HepG2 (cell line): ENCODE data around the gene ERF. TPM values are rescaled to one million over a fixed set of nuclear protein-coding genes. Genes with fewer than 3 reads are reported as not detected.

ENCODE experiments used
- ATAC-seq: fragments of 200-7000 bp; cut with Tn5 transposase; 3 replicates; pipeline ENCODE4 v1.9.1; 2020; ENCODE audit warnings: mild to moderate bottlenecking, moderate library complexity
- BruUV-seq: library from RNA; stranded (reverse); fragments of 400-500 nt; replicated peaks from 2 replicates; lab custom pipeline; 2021; lab: Mats Ljungman, UMichigan
- CTCF ChIA-PET: fragments of 300-600 bp; formaldehyde crosslinking; extraction: SDS; loops from one replicate; lab custom pipeline; 2021; ENCODE audit warnings: low total read pairs, inconsistent platforms, low intra/inter-chr PET ratio; lab: Yijun Ruan, JAX
- POLR2A ChIA-PET: fragments of 350-600 bp; sonication (Branson Sonifier 250); formaldehyde crosslinking; loops from one replicate; lab custom pipeline; 2020; ENCODE audit warnings: antibody characterized with exemption, inconsistent platforms; lab: Yijun Ruan, JAX
- DNase-seq: peaks from one replicate; pipeline ENCODE4 v3.0.0-alpha.2; 2015; ENCODE audit warnings: low spot score
- FAIRE-seq: peaks from 3 replicates; lab custom pipeline; 2011; peaks lifted over from hg19 to GRCh38; lab: Jason Lieb, UNC
- H2AFZ ChIP-seq: one replicate; pipeline ENCODE4 v1.6.1; 2011; ENCODE audit warnings: low read length, inconsistent platforms
- H3K27ac ChIP-seq: fragments of 300-600 bp; 3 replicates; pipeline ENCODE4 v1.8.0; 2011; ENCODE audit warnings: mixed run types, mild to moderate bottlenecking, mixed read lengths, low read length, inconsistent platforms; ENCODE audit not compliant: insufficient read depth; ENCODE audit errors: extremely low read length
- H3K27me3 ChIP-seq, 2 experiments: fragments of 200-600 bp in 1 of 2; 2 replicates in 1 of 2; 3 replicates in 1 of 2; pipeline versions ENCODE4 v1.6.0 to v1.8.0; 2011; ENCODE audit warnings: low read length in 2 of 2, mild to moderate bottlenecking in 2 of 2, moderate library complexity in 2 of 2, inconsistent platforms in 1 of 2; ENCODE audit not compliant: insufficient read depth in 2 of 2, control insufficient read depth in 1 of 2
- H3K36me3 ChIP-seq, 2 experiments: fragments of 200-600 bp in 1 of 2; replicated peaks in 1 of 2; 2 replicates in 1 of 2; 3 replicates in 1 of 2; pipeline versions ENCODE4 v1.5.1 to v1.8.0; 2011; ENCODE audit warnings: low read length in 2 of 2, inconsistent platforms in 1 of 2; ENCODE audit not compliant: insufficient read depth in 2 of 2, control insufficient read depth in 1 of 2
- H3K4me1 ChIP-seq: 2 replicates; pipeline ENCODE4 v1.5.1; 2012; ENCODE audit warnings: low read length, inconsistent platforms; ENCODE audit not compliant: insufficient read depth
- H3K4me2 ChIP-seq: 2 replicates; pipeline ENCODE4 v1.6.0; 2011; ENCODE audit warnings: low read depth, low read length, inconsistent platforms
- H3K4me3 ChIP-seq, 3 experiments: fragments of 200-600 bp in 1 of 3; sonication (generic), shearing (Covaris generic) in 1 of 3; replicated peaks in 1 of 3; 2 replicates each; pipeline ENCODE4 v1.5.1; 2011 to 2016; ENCODE audit warnings: low read length in 3 of 3, inconsistent platforms in 2 of 3, low read depth in 2 of 3, mild to moderate bottlenecking in 2 of 3, control low read depth in 1 of 3, mixed read lengths in 1 of 3; ENCODE audit not compliant: insufficient read depth in 1 of 3
- H3K79me2 ChIP-seq: one replicate; pipeline ENCODE4 v1.6.1; 2011; ENCODE audit warnings: low read length, inconsistent platforms; ENCODE audit not compliant: insufficient read depth
- H3K9ac ChIP-seq: 2 replicates; pipeline ENCODE4 v1.6.0; 2011; ENCODE audit warnings: mild to moderate bottlenecking, low read depth, low read length, inconsistent platforms; ENCODE audit not compliant: insufficient read depth
- H3K9me3 ChIP-seq: 2 replicates; pipeline ENCODE4 v1.5.1; 2012; ENCODE audit warnings: mild to moderate bottlenecking, low read length
- H4K20me1 ChIP-seq: 2 replicates; pipeline ENCODE4 v1.6.0; 2011; ENCODE audit warnings: inconsistent platforms, mild to moderate bottlenecking, low read length, moderate library complexity; ENCODE audit not compliant: insufficient read depth
- MAFF ChIP-seq: IDR thresholded peaks from 2 replicates; pipeline ENCODE4 v1.6.1; 2011; ENCODE audit warnings: low read depth, low read length, improper control_type of control experiment
- MAFK ChIP-seq, 2 experiments: IDR thresholded peaks in 1 of 2; conservative IDR thresholded peaks in 1 of 2; 2 replicates each; pipeline ENCODE4 v1.6.1; 2011; ENCODE audit warnings: improper control_type of control experiment in 2 of 2, low read length in 2 of 2
- RBAK ChIP-seq: sonication (generic); formaldehyde crosslinking; IDR thresholded peaks from 2 replicates; pipeline ENCODE4 v1.5.1; 2020; ENCODE audit warnings: mild to moderate bottlenecking, missing genetic modification reagents
- TBL1XR1 ChIP-seq: fragments of 150-350 bp; IDR thresholded peaks from 2 replicates; pipeline ENCODE4 v1.6.1; 2014; ENCODE audit warnings: borderline replicate concordance, low read length; ENCODE audit not compliant: partially characterized antibody
- ZNF687 ChIP-seq: sonication (generic); formaldehyde crosslinking; IDR thresholded peaks from 2 replicates; pipeline ENCODE4 v1.5.1; 2020; ENCODE audit warnings: mild to moderate bottlenecking, missing genetic modification reagents, moderate library complexity
- ZNF816 ChIP-seq: sonication (generic); formaldehyde crosslinking; IDR thresholded peaks from 2 replicates; pipeline ENCODE4 v1.8.0; 2022; ENCODE audit warnings: missing genetic modification reagents, mild to moderate bottlenecking, borderline replicate concordance
- WGBS: methylation state at CpG from one replicate; pipeline ENCODE4 v1.1.6; 2017; ENCODE audit warnings: low lambda C conversion rate; 5-methylcytosine and 5-hydroxymethylcytosine counted together
- in situ Hi-C: cut with HindIII; loops from 2 replicates; pipeline ENCODE4 v1.10.0; 2017; ENCODE audit warnings: low pct_unique_long_range_greater_than_20kb; ENCODE audit not compliant: extremely low pct_ligation_motif_present
- intact Hi-C: fragments of 100-400 bp; cut with micrococcal nuclease; formaldehyde crosslinking; loops from one replicate; pipeline ENCODE4 v1.10.0; 2022; ENCODE audit not compliant: unreplicated experiment
- polyA plus RNA-seq, 8 experiments: library from polyadenylated mRNA; depleted of rRNA in 3 of 8; stranded (reverse) in 7 of 8; unstranded in 1 of 8; fragments of >200 nt; fragmentation: Illumina TruSeq in 4 of 8; extraction: Trizol in 4 of 8; gene quantifications; 2 replicates each; pipeline versions ENCODE4 v1.2.1 to v1.2.3, GENCODE V29; 2011 to 2016; ENCODE audit warnings: low read depth in 4 of 8, missing spikeins in 1 of 8, mixed read lengths in 1 of 8; ENCODE audit not compliant: insufficient read depth in 1 of 8
- total RNA-seq, 5 experiments: library from RNA; depleted of rRNA; stranded (reverse); fragments of >200 nt; fragmentation: Illumina TruSeq; extraction: Trizol; gene quantifications; 2 replicates each; pipeline ENCODE4 v1.2.3, GENCODE V29; 2016; ENCODE audit warnings: low read depth in 1 of 5
- TF ChIP-seq, protein P1 (sequence below): sonication (generic); formaldehyde crosslinking; IDR thresholded peaks from 2 replicates; pipeline ENCODE4 v1.5.1; 2020; ENCODE audit warnings: mild to moderate bottlenecking, missing genetic modification reagents, borderline replicate concordance

The ERF gene
- total and polyA plus RNA-seq, 2 of the 13 experiments (the other 11 are each of a cell fraction or from before 2014, with no cell fraction given) = 67.1 to 69.9 TPM

DNA sequence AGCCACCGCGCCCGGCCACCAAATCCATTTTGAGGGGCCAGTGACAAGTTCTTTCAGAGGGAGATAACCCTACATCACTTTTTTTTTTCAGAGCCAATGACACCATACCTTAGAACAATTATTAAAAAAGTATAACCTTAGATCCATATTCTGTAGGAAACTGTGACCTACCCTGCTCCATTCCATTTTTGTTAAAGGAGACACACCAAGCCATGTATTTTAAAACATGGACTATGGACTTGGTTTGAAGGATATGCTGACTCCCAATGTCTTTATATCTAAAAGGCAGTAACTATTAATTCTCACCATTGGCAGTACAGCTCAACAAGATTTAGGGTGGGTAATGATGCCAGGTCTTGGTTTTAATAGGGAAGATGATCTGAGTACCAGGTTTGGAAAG is 13.6 kb downstream of the ERF start (continued):
- TF ChIP-seq, protein P1, sequence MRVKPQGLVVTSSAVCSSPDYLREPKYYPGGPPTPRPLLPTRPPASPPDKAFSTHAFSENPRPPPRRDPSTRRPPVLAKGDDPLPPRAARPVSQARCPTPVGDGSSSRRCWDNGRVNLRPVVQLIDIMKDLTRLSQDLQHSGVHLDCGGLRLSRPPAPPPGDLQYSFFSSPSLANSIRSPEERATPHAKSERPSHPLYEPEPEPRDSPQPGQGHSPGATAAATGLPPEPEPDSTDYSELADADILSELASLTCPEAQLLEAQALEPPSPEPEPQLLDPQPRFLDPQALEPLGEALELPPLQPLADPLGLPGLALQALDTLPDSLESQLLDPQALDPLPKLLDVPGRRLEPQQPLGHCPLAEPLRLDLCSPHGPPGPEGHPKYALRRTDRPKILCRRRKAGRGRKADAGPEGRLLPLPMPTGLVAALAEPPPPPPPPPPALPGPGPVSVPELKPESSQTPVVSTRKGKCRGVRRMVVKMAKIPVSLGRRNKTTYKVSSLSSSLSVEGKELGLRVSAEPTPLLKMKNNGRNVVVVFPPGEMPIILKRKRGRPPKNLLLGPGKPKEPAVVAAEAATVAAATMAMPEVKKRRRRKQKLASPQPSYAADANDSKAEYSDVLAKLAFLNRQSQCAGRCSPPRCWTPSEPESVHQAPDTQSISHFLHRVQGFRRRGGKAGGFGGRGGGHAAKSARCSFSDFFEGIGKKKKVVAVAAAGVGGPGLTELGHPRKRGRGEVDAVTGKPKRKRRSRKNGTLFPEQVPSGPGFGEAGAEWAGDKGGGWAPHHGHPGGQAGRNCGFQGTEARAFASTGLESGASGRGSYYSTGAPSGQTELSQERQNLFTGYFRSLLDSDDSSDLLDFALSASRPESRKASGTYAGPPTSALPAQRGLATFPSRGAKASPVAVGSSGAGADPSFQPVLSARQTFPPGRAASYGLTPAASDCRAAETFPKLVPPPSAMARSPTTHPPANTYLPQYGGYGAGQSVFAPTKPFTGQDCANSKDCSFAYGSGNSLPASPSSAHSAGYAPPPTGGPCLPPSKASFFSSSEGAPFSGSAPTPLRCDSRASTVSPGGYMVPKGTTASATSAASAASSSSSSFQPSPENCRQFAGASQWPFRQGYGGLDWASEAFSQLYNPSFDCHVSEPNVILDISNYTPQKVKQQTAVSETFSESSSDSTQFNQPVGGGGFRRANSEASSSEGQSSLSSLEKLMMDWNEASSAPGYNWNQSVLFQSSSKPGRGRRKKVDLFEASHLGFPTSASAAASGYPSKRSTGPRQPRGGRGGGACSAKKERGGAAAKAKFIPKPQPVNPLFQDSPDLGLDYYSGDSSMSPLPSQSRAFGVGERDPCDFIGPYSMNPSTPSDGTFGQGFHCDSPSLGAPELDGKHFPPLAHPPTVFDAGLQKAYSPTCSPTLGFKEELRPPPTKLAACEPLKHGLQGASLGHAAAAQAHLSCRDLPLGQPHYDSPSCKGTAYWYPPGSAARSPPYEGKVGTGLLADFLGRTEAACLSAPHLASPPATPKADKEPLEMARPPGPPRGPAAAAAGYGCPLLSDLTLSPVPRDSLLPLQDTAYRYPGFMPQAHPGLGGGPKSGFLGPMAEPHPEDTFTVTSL (CRISPR knock-in tag) = no peak
- TF ChIP-seq RBAK (CRISPR knock-in tag) (no peak), ZNF816 (CRISPR knock-in tag) (no peak)

DNA sequence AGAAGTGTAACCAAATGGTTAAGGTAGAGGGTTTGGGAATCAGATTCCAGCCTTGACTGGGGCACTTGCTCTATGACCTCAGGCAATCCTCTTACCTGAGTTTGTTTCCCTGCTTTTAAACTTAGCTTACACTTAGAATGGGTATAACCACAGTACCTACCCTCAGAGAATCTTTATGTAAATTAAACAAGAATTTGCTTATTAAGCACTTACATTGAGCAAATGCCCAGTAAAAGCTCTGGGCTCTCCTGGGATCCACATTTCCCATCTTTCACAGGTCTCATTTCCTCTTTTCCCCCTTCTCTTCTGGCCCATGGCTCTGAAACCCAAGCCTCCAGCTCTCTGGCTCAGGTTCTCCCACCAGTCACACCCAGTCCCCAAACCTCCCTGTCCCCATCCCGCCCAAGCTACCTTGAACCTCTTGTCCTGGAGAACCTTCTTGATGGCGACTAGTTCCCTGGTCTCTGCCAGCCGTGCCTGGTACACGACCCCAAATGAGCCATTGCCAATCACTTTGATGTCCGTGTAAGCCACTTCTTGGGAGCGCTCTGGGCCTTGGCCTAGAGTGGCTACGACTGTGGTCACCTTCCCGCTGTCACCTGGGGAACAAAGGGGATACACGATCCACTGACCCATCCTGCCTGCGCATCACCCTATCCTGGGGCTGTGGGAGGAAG is 15.2 kb downstream of the ERF start:
- Histone ChIP-seq H3K9me3 (no peaks in the 10 kb centered on the region), H3K4me1 (peaks cover 21% of the 10 kb centered on the region), H3K79me2 (peaks cover 20% of the 10 kb centered on the region), H3K27me3 (no peaks in the 10 kb centered on the region; a peak in 1 of 5 replicates), H3K4me3 (no peak overlapping the region), H4K20me1 (no peaks in the 10 kb centered on the region), H3K4me2 (no peak overlapping the region), H3K36me3 (peaks cover 9 to 38% of the 10 kb centered on the region in 2 experiments; a peak in 4 of 5 replicates), H2AFZ (no peak overlapping the region), H3K27ac (no peak overlapping the region), H3K9ac (no peak overlapping the region)
- 96% methylated on average over 9 of the region's 10 CpGs for WGBS
- intact Hi-C loops (no loop called here), in situ Hi-C loops (no loop called here)
- no peak for FAIRE-seq
- BruUV-seq = no TSS peak
- TF ChIP-seq TBL1XR1 = no peak
- TF ChIP-seq ZNF687 (CRISPR knock-in tag) = 0 out of 2 replicates have a peak, but pooled peaks have one; percentile 11
- TF ChIP-seq MAFK (conservative IDR thresholded peaks at IDR 0.05 in 1 of 2, IDR thresholded peaks at IDR 0.05 in 1 of 2; ENCODE audit: low read length in 2 of 2) = peak; percentile 47 to 65; a peak in 3 of 4 replicates
- TF ChIP-seq MAFF = peak; percentile 55
- CTCF ChIA-PET = no interaction called here
- no peak for ATAC-seq
- no peak for DNase-seq
- POLR2A ChIA-PET = interaction anchor here (1.0 to 1.2 kb wide), 2 partner anchors 11 to 20 kb away, joined by 3 to 4 read pairs; partner anchors contain the start of gene ZNF526
